Choroid plexus epithelial cell (primary cell): ENCODE results near the gene FRY.

Experiments
- DNase-seq: peaks from one replicate; pipeline ENCODE4 v3.0.0-alpha.2; 2010; ENCODE audit warnings: low read depth
- H3K4me3 ChIP-seq: 2 replicates; pipeline ENCODE4 v1.5.1; 2011; ENCODE audit warnings: low read depth, mild to moderate bottlenecking, control low read depth, low read length, moderate library complexity
- TF ChIP-seq, protein P1 (sequence below): conservative IDR thresholded peaks from 2 replicates; pipeline ENCODE4 v1.5.1; 2011; ENCODE audit warnings: low read depth, mild to moderate bottlenecking, control low read depth, inconsistent platforms, low read length, moderate library complexity

Gene FRY

GRCh38 chr13:32285633-32285965 is 254.0 kb downstream of the FRY start:
- no peak for DNase-seq
- no peak overlapping the region for H3K4me3 ChIP-seq
- TF ChIP-seq, protein P1, sequence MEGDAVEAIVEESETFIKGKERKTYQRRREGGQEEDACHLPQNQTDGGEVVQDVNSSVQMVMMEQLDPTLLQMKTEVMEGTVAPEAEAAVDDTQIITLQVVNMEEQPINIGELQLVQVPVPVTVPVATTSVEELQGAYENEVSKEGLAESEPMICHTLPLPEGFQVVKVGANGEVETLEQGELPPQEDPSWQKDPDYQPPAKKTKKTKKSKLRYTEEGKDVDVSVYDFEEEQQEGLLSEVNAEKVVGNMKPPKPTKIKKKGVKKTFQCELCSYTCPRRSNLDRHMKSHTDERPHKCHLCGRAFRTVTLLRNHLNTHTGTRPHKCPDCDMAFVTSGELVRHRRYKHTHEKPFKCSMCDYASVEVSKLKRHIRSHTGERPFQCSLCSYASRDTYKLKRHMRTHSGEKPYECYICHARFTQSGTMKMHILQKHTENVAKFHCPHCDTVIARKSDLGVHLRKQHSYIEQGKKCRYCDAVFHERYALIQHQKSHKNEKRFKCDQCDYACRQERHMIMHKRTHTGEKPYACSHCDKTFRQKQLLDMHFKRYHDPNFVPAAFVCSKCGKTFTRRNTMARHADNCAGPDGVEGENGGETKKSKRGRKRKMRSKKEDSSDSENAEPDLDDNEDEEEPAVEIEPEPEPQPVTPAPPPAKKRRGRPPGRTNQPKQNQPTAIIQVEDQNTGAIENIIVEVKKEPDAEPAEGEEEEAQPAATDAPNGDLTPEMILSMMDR = no peak

- H3K4me3 ChIP-seq = no peak overlapping the region
- TF ChIP-seq, protein P1 = no peak
- no peak for DNase-seq
These were observed 265.6 kb downstream of the FRY start for GRCh38 chr13:32297206-32297605.

- no peak for DNase-seq
- H3K4me3 ChIP-seq = no peak overlapping the region
- TF ChIP-seq, protein P1 = no peak
These were observed 267.1 kb downstream of the FRY start for GRCh38 chr13:32298695-32299094.

- DNase-seq = no peak
- TF ChIP-seq, protein P1 = no peak
- no peak overlapping the region for H3K4me3 ChIP-seq
These were observed 268.3 kb downstream of the FRY start for GRCh38 chr13:32299893-32300292.

GRCh38 chr13:32300406-32300805 is 268.8 kb downstream of the FRY start:
- no peak overlapping the region for H3K4me3 ChIP-seq
- TF ChIP-seq, protein P1 = no peak
- DNase-seq = no peak

- TF ChIP-seq, protein P1 = no peak
- H3K4me3 ChIP-seq = no peak overlapping the region
- DNase-seq = no peak
These were observed 269.3 kb downstream of the FRY start for GRCh38 chr13:32300920-32301319.

DNA sequence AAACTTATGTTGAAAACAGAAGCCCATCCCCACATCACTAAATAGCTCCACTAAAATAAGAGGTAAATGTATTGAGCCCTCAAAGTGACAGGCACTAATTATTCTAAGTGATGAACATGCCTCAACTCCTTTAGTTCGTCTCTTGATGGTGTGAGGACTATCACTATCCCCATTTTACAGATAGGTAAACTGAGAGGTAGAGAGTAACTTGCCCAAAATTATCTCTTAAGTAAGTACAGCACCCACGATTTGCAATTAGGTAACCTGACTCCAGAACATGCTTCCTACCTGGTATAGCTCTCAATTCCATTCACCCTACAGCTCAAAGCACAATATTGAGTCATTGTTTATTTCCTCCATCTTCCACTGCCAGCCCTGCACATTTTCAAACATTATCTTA is 270.9 kb downstream of the FRY start:
- TF ChIP-seq, protein P1 = no peak
- no peak overlapping the region for H3K4me3 ChIP-seq
- no peak for DNase-seq
